Neutrophil (primary cell): ENCODE measurements around the gene TP73.

ENCODE experiments used
- H3K27ac ChIP-seq: fragments of 200-600 bp; sonication (generic); 2 replicates; pipeline ENCODE4 v1.5.1; 2016; ENCODE audit warnings: mild to moderate bottlenecking, moderate library complexity
- H3K27me3 ChIP-seq: fragments of 200-600 bp; sonication (generic); 2 replicates; pipeline ENCODE4 v1.6.0; 2016; ENCODE audit warnings: mild to moderate bottlenecking
- H3K36me3 ChIP-seq: fragments of 200-600 bp; sonication (generic); 2 replicates; pipeline ENCODE4 v1.5.1; 2017
- H3K4me1 ChIP-seq, 2 experiments: fragments of 200-600 bp in 1 of 2; sonication (generic) in 1 of 2; 1 replicate in 1 of 2; 2 replicates in 1 of 2; pipeline versions ENCODE4 v1.5.1 to v1.6.1; 2013 to 2016; ENCODE audit warnings: low read depth in 1 of 2, low read length in 1 of 2, mild to moderate bottlenecking in 1 of 2, moderate library complexity in 1 of 2; ENCODE audit not compliant: control insufficient read depth in 1 of 2, insufficient read depth in 1 of 2
- H3K4me3 ChIP-seq, 2 experiments: fragments of 200-600 bp in 1 of 2; sonication (generic) in 1 of 2; 1 replicate in 1 of 2; 2 replicates in 1 of 2; pipeline ENCODE4 v1.5.1; 2013 to 2016; ENCODE audit warnings: low read depth in 1 of 2, low read length in 1 of 2, mild to moderate bottlenecking in 1 of 2, moderate library complexity in 1 of 2
- H3K9me3 ChIP-seq: fragments of 200-600 bp; sonication (generic); 2 replicates; pipeline ENCODE4 v1.5.1; 2016
- TF ChIP-seq, protein P1 (sequence below): fragments of 200-600 bp; sonication (generic); IDR thresholded peaks from 2 replicates; pipeline ENCODE4 v1.5.1; 2016; ENCODE audit warnings: antibody characterized with exemption

Gene TP73

DNA sequence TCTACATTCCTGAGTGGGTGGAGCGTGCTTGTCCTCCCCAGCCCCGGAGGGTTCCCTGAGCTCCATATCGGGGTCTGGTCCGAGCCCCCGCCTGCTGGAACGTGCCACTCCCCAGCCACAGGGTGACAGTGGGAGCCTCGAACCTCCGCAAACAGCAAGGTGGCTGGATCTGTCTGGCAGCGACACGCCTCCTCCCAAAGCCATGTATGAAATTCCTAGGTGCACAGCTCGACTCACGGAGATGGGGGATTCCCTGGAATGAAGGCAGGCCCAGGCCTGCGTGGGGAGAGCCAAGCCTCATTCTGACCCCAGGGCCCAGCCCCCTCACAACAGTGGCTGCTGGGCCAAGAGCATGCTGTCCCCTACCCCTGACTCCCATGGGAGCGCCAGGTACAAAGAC is 32.9 kb downstream of the TP73 start:
- Histone ChIP-seq H3K36me3 (no peaks in the 10 kb centered on the region), H3K27me3 (peaks cover 5% of the 10 kb centered on the region), H3K9me3 (no peaks in the 10 kb centered on the region), H3K27ac (no peak overlapping the region), H3K4me1 (peaks cover 9 to 18% of the 10 kb centered on the region in 2 experiments), H3K4me3 (no peak overlapping the region)
- TF ChIP-seq, protein P1, sequence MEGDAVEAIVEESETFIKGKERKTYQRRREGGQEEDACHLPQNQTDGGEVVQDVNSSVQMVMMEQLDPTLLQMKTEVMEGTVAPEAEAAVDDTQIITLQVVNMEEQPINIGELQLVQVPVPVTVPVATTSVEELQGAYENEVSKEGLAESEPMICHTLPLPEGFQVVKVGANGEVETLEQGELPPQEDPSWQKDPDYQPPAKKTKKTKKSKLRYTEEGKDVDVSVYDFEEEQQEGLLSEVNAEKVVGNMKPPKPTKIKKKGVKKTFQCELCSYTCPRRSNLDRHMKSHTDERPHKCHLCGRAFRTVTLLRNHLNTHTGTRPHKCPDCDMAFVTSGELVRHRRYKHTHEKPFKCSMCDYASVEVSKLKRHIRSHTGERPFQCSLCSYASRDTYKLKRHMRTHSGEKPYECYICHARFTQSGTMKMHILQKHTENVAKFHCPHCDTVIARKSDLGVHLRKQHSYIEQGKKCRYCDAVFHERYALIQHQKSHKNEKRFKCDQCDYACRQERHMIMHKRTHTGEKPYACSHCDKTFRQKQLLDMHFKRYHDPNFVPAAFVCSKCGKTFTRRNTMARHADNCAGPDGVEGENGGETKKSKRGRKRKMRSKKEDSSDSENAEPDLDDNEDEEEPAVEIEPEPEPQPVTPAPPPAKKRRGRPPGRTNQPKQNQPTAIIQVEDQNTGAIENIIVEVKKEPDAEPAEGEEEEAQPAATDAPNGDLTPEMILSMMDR, result no peak

DNA sequence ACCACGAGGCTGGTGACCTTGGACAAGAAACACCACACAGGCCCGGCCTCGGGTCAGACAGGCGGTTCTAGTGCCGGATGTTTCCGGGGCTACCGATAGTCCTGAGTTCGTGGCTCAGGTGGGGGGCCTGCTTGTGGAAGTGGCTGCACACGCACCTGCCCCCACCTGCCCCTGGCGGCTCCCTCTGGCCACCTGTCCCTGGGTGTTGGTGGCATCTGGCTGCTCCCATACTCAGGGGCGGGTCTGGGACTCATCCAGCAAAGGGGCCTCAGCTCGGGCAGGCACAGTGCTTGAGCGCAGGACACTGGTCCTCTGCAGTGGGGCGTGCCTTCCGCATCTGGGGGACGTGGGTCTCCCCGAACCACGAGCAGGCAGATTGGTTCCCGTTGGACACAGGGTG is 33.6 kb downstream of the TP73 start:
- Histone ChIP-seq H3K9me3 (no peaks in the 10 kb centered on the region), H3K4me3 (no peak overlapping the region), H3K36me3 (no peaks in the 10 kb centered on the region), H3K27ac (no peak overlapping the region), H3K4me1 (peaks cover 9 to 11% of the 10 kb centered on the region in 2 experiments), H3K27me3 (peaks cover 5% of the 10 kb centered on the region)
- TF ChIP-seq, protein P1, result no peak

DNA sequence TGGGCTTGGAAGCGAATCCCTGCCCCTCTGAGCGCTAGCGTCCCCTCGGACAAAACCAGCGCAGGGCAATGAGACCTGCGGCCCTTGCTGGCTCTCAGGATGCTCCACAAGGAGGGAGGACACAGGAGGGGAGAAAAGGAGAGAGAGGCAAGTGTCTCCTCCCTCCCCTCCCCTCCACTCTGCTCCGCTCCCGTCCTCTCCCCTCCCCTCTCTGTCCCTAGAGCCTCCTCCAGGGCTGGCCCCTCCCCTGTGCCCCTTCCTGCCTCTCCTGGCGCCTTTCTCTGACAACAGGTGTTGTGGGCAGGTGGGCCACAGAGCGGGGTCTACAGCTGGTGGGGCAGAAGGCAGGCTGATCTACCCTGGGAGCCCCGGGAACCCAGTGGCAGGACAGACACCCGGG is 35.2 kb downstream of the TP73 start:
- peaks cover 5% of the 10 kb centered on the region for H3K27me3 ChIP-seq
- H3K4me1 ChIP-seq, result peaks cover 9% of the 10 kb centered on the region in 2 experiments
- H3K36me3 ChIP-seq, result no peaks in the 10 kb centered on the region
- no peak overlapping the region for H3K4me3 ChIP-seq
- TF ChIP-seq, protein P1, result no peak
- H3K27ac ChIP-seq, result no peak overlapping the region
- H3K9me3 ChIP-seq, result no peaks in the 10 kb centered on the region

DNA sequence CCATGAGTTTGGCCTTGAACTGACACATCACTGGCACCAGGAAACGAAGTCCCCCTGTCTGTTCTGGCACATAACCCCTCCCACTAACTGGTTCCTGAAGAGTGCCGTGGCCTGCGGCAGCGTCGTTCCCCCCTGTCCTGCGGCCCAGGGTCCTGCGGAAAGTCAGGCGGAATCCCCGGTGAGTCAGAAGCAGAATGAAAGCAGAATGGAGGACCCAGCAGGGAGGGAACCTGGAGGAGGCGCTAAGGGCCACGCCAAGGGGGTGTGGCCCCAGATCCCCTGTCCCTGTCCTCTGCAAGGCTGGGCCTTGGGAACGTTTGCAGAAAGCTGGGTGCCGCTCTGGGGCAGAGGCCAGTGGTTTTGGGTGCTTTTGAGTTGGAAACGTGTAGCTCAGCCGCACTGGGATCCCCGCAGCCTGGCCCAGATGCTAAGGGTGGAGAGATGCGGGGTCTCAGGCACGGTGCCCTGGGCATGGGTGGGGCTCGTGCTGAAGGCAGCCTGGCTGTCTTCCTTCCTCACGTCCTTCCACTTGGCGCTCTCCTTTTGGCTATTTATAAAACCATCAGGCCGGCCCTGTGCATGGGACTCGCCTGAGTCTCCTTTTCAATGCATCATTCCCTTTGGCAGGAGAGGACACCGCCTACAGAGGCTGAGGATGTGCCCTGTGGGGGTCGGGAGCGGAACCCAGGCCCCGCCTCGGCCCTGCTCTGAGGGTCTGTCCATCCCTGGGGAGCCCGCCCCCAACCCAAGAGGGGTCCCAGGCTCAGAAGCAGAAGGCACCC is 36.2 kb downstream of the TP73 start:
- peaks cover 5% of the 10 kb centered on the region for H3K27me3 ChIP-seq
- no peak overlapping the region for H3K27ac ChIP-seq
- H3K4me3 ChIP-seq, result no peak overlapping the region
- peaks cover 7 to 9% of the 10 kb centered on the region in 2 experiments for H3K4me1 ChIP-seq
- H3K9me3 ChIP-seq, result no peaks in the 10 kb centered on the region
- TF ChIP-seq, protein P1, result no peak
- H3K36me3 ChIP-seq, result no peaks in the 10 kb centered on the region

DNA sequence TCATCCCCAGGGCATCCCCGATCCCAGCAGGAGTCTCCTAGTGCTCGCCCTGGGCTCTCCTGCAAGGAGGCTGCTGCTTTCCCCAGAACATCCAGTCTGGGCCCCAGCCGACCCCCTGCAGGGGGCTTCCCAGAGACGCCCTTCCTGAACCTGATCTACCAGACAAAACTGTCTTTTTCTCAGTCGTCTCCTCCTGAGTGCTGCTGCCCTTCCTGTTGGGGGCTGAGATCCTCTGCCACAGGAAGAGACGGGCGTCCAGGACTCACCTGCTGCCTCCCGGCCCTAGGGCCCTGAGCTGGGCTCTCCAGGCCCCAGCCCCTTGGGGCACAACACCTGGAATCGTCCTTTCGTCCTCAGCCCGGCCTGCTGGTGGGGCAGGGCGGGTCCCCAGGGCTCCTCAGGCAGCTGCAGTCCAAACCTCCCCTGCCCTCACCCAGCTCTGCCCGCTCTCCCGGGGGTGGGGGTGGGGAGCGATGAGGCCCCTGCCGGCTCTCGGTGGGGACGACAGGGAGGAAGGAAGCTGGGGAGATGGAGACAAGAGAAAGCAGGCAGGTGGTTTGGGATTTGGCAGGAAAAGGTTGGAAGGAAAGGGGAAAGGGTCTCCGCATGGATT is 36.9 kb downstream of the TP73 start:
- peaks cover 1 to 3% of the 10 kb centered on the region in 2 experiments for H3K4me1 ChIP-seq
- peaks cover 5% of the 10 kb centered on the region for H3K27me3 ChIP-seq
- H3K27ac ChIP-seq, result no peak overlapping the region
- no peak overlapping the region for H3K4me3 ChIP-seq
- TF ChIP-seq, protein P1, result no peak
- H3K9me3 ChIP-seq, result no peaks in the 10 kb centered on the region
- no peaks in the 10 kb centered on the region for H3K36me3 ChIP-seq
